SK-N-SH treated with all-trans-retinoic acid at 6 μM for 48 hours (cell line): ENCODE measurements around the gene KANTR.

Experiments
- ESRRG ChIP-seq: fragments of 250-450 bp; sonication (Bioruptor Pico); IDR thresholded peaks from 2 replicates; pipeline ENCODE4 v1.6.1; 2021; ENCODE audit warnings: mild to moderate bottlenecking
- GLIS3 ChIP-seq: fragments of 250-450 bp; sonication (Bioruptor Pico); IDR thresholded peaks from 2 replicates; pipeline ENCODE4 v1.5.0; 2020; ENCODE audit warnings: mild to moderate bottlenecking, moderate library complexity
- RARB ChIP-seq: fragments of 250-450 bp; sonication (Bioruptor Pico); IDR thresholded peaks from 2 replicates; pipeline ENCODE4 v1.8.0; 2021; ENCODE audit warnings: mild to moderate bottlenecking, moderate library complexity
- SNAI2 ChIP-seq: fragments of 250-450 bp; sonication (Bioruptor Pico); IDR thresholded peaks from 2 replicates; pipeline ENCODE4 v1.5.0; 2020; ENCODE audit warnings: mild to moderate bottlenecking, moderate library complexity
- TOX ChIP-seq: fragments of 250-450 bp; sonication (Bioruptor Pico); IDR thresholded peaks from 2 replicates; pipeline ENCODE4 v1.8.0; 2021; ENCODE audit warnings: mild to moderate bottlenecking, moderate library complexity, borderline replicate concordance
- ZFP3 ChIP-seq: fragments of 250-450 bp; sonication (Bioruptor Pico); IDR thresholded peaks from 2 replicates; pipeline ENCODE4 v1.5.0; 2020; ENCODE audit warnings: mild to moderate bottlenecking, moderate library complexity
- ZNF70 ChIP-seq: fragments of 450-650 bp; formaldehyde crosslinking; IDR thresholded peaks from 2 replicates; pipeline ENCODE4 v1.5.0; 2020; ENCODE audit warnings: mild to moderate bottlenecking, moderate library complexity
- TF ChIP-seq, protein P1 (sequence below): fragments of 250-450 bp; sonication (Bioruptor Pico); IDR thresholded peaks from 2 replicates; pipeline ENCODE4 v1.5.1; 2020; ENCODE audit warnings: low read depth, mild to moderate bottlenecking, moderate library complexity
- TF ChIP-seq, protein P2 (sequence below): fragments of 250-450 bp; sonication (Bioruptor Pico); IDR thresholded peaks from 2 replicates; pipeline ENCODE4 v1.8.0; 2021; ENCODE audit warnings: low read depth, mild to moderate bottlenecking, moderate library complexity, borderline replicate concordance
- TF ChIP-seq, protein P3 (sequence below): fragments of 250-450 bp; sonication (Bioruptor Pico); IDR thresholded peaks from 2 replicates; pipeline ENCODE4 v1.8.0; 2020; ENCODE audit warnings: mild to moderate bottlenecking, moderate library complexity, borderline replicate concordance

DNA sequence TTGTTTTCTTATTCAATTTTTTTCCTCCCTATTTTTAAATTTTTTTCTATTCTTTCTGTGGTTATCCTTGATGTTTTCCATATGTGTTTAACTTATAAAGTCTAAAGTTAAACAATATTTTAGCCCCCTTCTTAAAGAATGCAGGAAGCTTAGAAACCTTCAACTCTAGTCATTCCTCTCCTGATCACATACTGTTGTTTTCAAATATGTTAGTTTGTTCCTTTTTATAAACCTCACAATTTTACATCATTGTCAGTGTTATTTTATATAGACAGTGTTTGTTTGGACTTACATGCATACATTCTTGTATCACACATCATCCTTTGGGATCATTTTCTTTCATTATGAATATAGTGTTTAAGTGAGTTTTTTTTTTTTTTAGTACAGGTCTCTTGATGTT lies 31.6 kb downstream of the KANTR start:
- TF ChIP-seq SNAI2 (CRISPR knock-in tag) (no peak), GLIS3 (no peak), ZFP3 (CRISPR knock-in tag) (no peak), ZNF70 (CRISPR knock-in tag) (no peak), TOX (no peak), RARB (CRISPR knock-in tag) (no peak), ESRRG (no peak)
- TF ChIP-seq, protein P1, sequence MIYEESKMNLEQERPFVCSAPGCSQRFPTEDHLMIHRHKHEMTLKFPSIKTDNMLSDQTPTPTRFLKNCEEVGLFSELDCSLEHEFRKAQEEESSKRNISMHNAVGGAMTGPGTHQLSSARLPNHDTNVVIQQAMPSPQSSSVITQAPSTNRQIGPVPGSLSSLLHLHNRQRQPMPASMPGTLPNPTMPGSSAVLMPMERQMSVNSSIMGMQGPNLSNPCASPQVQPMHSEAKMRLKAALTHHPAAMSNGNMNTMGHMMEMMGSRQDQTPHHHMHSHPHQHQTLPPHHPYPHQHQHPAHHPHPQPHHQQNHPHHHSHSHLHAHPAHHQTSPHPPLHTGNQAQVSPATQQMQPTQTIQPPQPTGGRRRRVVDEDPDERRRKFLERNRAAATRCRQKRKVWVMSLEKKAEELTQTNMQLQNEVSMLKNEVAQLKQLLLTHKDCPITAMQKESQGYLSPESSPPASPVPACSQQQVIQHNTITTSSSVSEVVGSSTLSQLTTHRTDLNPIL (CRISPR knock-in tag) = no peak
- TF ChIP-seq, protein P2, sequence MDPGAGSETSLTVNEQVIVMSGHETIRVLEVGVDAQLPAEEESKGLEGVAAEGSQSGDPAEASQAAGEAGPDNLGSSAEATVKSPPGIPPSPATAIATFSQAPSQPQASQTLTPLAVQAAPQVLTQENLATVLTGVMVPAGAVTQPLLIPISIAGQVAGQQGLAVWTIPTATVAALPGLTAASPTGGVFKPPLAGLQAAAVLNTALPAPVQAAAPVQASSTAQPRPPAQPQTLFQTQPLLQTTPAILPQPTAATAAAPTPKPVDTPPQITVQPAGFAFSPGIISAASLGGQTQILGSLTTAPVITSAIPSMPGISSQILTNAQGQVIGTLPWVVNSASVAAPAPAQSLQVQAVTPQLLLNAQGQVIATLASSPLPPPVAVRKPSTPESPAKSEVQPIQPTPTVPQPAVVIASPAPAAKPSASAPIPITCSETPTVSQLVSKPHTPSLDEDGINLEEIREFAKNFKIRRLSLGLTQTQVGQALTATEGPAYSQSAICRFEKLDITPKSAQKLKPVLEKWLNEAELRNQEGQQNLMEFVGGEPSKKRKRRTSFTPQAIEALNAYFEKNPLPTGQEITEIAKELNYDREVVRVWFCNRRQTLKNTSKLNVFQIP (CRISPR knock-in tag) = no peak
- TF ChIP-seq, protein P3, sequence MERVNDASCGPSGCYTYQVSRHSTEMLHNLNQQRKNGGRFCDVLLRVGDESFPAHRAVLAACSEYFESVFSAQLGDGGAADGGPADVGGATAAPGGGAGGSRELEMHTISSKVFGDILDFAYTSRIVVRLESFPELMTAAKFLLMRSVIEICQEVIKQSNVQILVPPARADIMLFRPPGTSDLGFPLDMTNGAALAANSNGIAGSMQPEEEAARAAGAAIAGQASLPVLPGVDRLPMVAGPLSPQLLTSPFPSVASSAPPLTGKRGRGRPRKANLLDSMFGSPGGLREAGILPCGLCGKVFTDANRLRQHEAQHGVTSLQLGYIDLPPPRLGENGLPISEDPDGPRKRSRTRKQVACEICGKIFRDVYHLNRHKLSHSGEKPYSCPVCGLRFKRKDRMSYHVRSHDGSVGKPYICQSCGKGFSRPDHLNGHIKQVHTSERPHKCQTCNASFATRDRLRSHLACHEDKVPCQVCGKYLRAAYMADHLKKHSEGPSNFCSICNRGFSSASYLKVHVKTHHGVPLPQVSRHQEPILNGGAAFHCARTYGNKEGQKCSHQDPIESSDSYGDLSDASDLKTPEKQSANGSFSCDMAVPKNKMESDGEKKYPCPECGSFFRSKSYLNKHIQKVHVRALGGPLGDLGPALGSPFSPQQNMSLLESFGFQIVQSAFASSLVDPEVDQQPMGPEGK (CRISPR knock-in tag) = no peak
